Fibroblast of pulmonary artery (primary cell): ENCODE measurements around the gene SEC31A.

ENCODE experiments used
- DNase-seq: peaks from one replicate; pipeline ENCODE4 v3.0.0-alpha.2; 2010; ENCODE audit warnings: low read depth
- H3K4me3 ChIP-seq: replicated peaks from 2 replicates; pipeline ENCODE4 v1.5.1; 2011; ENCODE audit warnings: low read depth, mild to moderate bottlenecking, control low read depth, low read length, moderate library complexity
- CTCF ChIP-seq: IDR thresholded peaks from 2 replicates; pipeline ENCODE4 v1.5.1; 2011; ENCODE audit warnings: mild to moderate bottlenecking, control low read depth, low read length, inconsistent platforms; ENCODE audit errors: missing control alignments

The SEC31A gene

GRCh38 chr4:82776925-82777542, 113.9 kb downstream of the SEC31A start:
- DNase-seq, result no peak
- no peak overlapping the region for H3K4me3 ChIP-seq
- TF ChIP-seq CTCF, result no peak

- TF ChIP-seq CTCF, result no peak
- no peak overlapping the region for H3K4me3 ChIP-seq
- DNase-seq, result no peak
Measured at GRCh38 chr4:82775243-82775642, 115.7 kb downstream of the SEC31A start.

DNA sequence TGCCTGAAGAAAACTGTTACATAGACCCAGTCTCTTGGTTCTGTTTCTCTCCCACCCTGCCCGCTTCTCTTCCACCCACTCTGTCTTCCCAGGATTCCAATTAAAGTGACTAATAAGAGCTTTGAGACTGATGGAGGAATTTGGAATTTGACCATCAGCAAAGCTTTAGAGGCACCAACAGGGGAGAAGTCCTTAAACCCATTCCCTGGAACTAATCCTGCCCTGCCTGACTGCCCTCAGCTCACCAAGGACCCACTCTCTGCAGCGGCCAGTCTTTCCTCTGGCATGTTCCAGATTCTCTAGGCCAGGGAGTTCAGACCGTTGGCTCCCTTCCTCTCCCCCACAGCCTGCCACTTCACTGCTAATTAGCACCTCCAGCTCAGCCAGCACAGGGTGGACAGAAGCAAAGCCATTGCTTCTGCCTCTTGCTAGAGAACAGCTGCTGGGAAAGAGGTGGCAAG, 116.2 kb downstream of the SEC31A start:
- no peak for DNase-seq
- no peak for TF ChIP-seq CTCF
- no peak overlapping the region for H3K4me3 ChIP-seq

DNA sequence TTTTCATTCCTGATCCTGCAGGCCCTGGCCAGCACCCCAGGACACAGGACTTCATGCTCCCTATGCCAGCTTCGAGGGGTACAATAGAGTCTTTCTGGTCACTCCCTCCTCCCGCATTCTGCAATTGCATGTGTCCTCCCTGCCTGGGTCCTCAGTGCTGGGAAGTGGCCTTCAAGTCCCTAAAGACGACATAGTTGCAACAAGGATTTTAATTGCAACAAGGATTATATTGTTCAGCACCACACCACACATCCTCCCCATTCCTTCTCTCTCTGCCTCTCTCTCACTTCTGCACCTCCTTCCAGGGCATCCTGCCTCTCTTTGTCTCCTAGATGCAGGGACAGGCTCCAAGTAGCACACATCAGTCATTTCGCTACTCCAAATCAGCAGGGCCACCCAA, 117.9 kb downstream of the SEC31A start:
- no peak for DNase-seq
- no peak for TF ChIP-seq CTCF
- no peak overlapping the region for H3K4me3 ChIP-seq

- no peak for TF ChIP-seq CTCF
- no peak overlapping the region for H3K4me3 ChIP-seq
- no peak for DNase-seq
Measured at GRCh38 chr4:82770607-82771006, 120.3 kb downstream of the SEC31A start.
